HepG2 (cell line): ENCODE measurements around the gene TMEM253. TPM values are rescaled to one million over a fixed set of nuclear protein-coding genes. Genes with fewer than 3 reads are reported as not detected.

Experiments
- ATM ChIP-seq: fragments of 450-650 bp; IDR thresholded peaks from 2 replicates; pipeline ENCODE4 v1.7.1; 2017; ENCODE audit warnings: mild to moderate bottlenecking, borderline replicate concordance
- DRAP1 ChIP-seq: IDR thresholded peaks from 2 replicates; pipeline ENCODE4 v1.6.1; 2016; ENCODE audit warnings: missing genetic modification reagents, missing compliant biosample characterization
- FIP1L1 ChIP-seq: fragments of 200-400 bp; formaldehyde crosslinking; IDR thresholded peaks from 2 replicates; pipeline ENCODE4 v1.6.1; 2018; ENCODE audit warnings: low read depth, mild to moderate bottlenecking, low read length, moderate library complexity, borderline replicate concordance; ENCODE audit not compliant: insufficient read depth
- FOSL1 ChIP-seq: sonication (generic); formaldehyde crosslinking; IDR thresholded peaks from 2 replicates; pipeline ENCODE4 v1.9.0; 2021; ENCODE audit warnings: missing genetic modification reagents, borderline replicate concordance
- HES4 ChIP-seq: sonication (generic); formaldehyde crosslinking; IDR thresholded peaks from 2 replicates; pipeline ENCODE4 v1.9.0; 2021; ENCODE audit warnings: mild to moderate bottlenecking, missing genetic modification reagents, borderline replicate concordance
- MED1 ChIP-seq: sonication (generic); formaldehyde crosslinking; IDR thresholded peaks from 2 replicates; pipeline ENCODE4 v1.4.0; 2020; ENCODE audit warnings: missing genetic modification reagents
- PATZ1 ChIP-seq: sonication (generic); formaldehyde crosslinking; IDR thresholded peaks from 2 replicates; pipeline ENCODE4 v1.4.0; 2020; ENCODE audit warnings: missing genetic modification reagents
- RBM39 ChIP-seq: fragments of 200-400 bp; formaldehyde crosslinking; IDR thresholded peaks from one replicate; pipeline ENCODE4 v1.6.1; 2018; ENCODE audit warnings: antibody characterized with exemption, mild to moderate bottlenecking, low read depth, low read length; ENCODE audit not compliant: poor library complexity, severe bottlenecking
- SIX1 ChIP-seq: sonication (generic); formaldehyde crosslinking; IDR thresholded peaks from 2 replicates; pipeline ENCODE4 v1.4.0; 2020; ENCODE audit warnings: missing genetic modification reagents, borderline replicate concordance
- SMC3 ChIP-seq: IDR thresholded peaks from 2 replicates; pipeline ENCODE4 v1.6.1; 2011; ENCODE audit warnings: low read length, improper control_type of control experiment
- SRSF9 ChIP-seq: fragments of 200-400 bp; formaldehyde crosslinking; IDR thresholded peaks from 2 replicates; pipeline ENCODE4 v1.6.1; 2018; ENCODE audit warnings: borderline replicate concordance, mild to moderate bottlenecking, low read depth, low read length; ENCODE audit not compliant: insufficient read depth, poor library complexity, severe bottlenecking
- TFDP1 ChIP-seq: IDR thresholded peaks from 2 replicates; pipeline ENCODE4 v1.6.1; 2016; ENCODE audit warnings: missing compliant biosample characterization, missing genetic modification reagents, borderline replicate concordance
- U2AF2 ChIP-seq: fragments of 200-400 bp; formaldehyde crosslinking; IDR thresholded peaks from 2 replicates; pipeline ENCODE4 v1.6.1; 2017; ENCODE audit warnings: low read depth, mild to moderate bottlenecking, low read length
- ZBTB42 ChIP-seq: sonication (generic); formaldehyde crosslinking; IDR thresholded peaks from 2 replicates; pipeline ENCODE4 v1.5.0; 2020; ENCODE audit warnings: mild to moderate bottlenecking, missing genetic modification reagents
- ZBTB49 ChIP-seq: sonication (generic); formaldehyde crosslinking; IDR thresholded peaks from 2 replicates; pipeline ENCODE4 v1.4.0; 2020; ENCODE audit warnings: missing genetic modification reagents, borderline replicate concordance
- ZFYVE20 ChIP-seq: sonication (generic); formaldehyde crosslinking; IDR thresholded peaks from 2 replicates; pipeline ENCODE4 v1.8.0; 2023; ENCODE audit warnings: low read depth, mild to moderate bottlenecking, moderate library complexity, missing genetic modification reagents, borderline replicate concordance
- ZNF275 ChIP-seq: sonication (generic); formaldehyde crosslinking; IDR thresholded peaks from 2 replicates; pipeline ENCODE4 v1.8.0; 2022; ENCODE audit warnings: missing genetic modification reagents, mild to moderate bottlenecking, inconsistent platforms, borderline replicate concordance
- ZNF468 ChIP-seq: sonication (generic); formaldehyde crosslinking; IDR thresholded peaks from 2 replicates; pipeline ENCODE4 v1.8.0; 2022; ENCODE audit warnings: mild to moderate bottlenecking, moderate library complexity, missing genetic modification reagents
- ZNF644 ChIP-seq: IDR thresholded peaks from 2 replicates; pipeline ENCODE4 v1.6.1; 2016; ENCODE audit warnings: low read depth
- ZNF790 ChIP-seq: sonication (generic); formaldehyde crosslinking; IDR thresholded peaks from 2 replicates; pipeline ENCODE4 v1.8.0; 2022; ENCODE audit warnings: missing genetic modification reagents, mild to moderate bottlenecking, borderline replicate concordance
- ZSCAN30 ChIP-seq: sonication (generic); formaldehyde crosslinking; IDR thresholded peaks from 2 replicates; pipeline ENCODE4 v1.5.0; 2020; ENCODE audit warnings: mild to moderate bottlenecking, missing genetic modification reagents
- polyA plus RNA-seq, 8 experiments: library from polyadenylated mRNA; depleted of rRNA in 3 of 8; stranded (reverse) in 7 of 8; unstranded in 1 of 8; fragments of >200 nt; fragmentation: Illumina TruSeq in 4 of 8; extraction: Trizol in 4 of 8; gene quantifications; 2 replicates each; pipeline versions ENCODE4 v1.2.1 to v1.2.3, GENCODE V29; 2011 to 2016; ENCODE audit warnings: low read depth in 4 of 8, missing spikeins in 1 of 8, mixed read lengths in 1 of 8; ENCODE audit not compliant: insufficient read depth in 1 of 8
- total RNA-seq, 5 experiments: library from RNA; depleted of rRNA; stranded (reverse); fragments of >200 nt; fragmentation: Illumina TruSeq; extraction: Trizol; gene quantifications; 2 replicates each; pipeline ENCODE4 v1.2.3, GENCODE V29; 2016; ENCODE audit warnings: low read depth in 1 of 5

The TMEM253 gene
- total and polyA plus RNA-seq, 2 of the 13 experiments (the other 11 are each of a cell fraction or from before 2014, with no cell fraction given), result 0.29 to 0.45 TPM

- TF ChIP-seq ZBTB49 (peak; percentile 44; the same call in 1 of the 2 replicates), ZSCAN30 (0 out of 2 replicates have a peak, but pooled peaks have one; percentile 50), ZBTB42 (CRISPR knock-in tag) (peak; percentile 95), ZNF468 (0 out of 2 replicates have a peak, but pooled peaks have one; percentile 70), PATZ1 (CRISPR knock-in tag) (peak; percentile 89), FOSL1 (CRISPR knock-in tag) (peak; percentile 95), U2AF2 (no peak), DRAP1 (peak; percentile 80), SIX1 (CRISPR knock-in tag) (peak; percentile 34), SRSF9 (no peak), ATM (no peak), ZNF275 (peak; percentile 99), RBM39 (peak; percentile 93), ZFYVE20 (CRISPR knock-in tag) (peak; percentile 85; the same call in 1 of the 2 replicates), ZNF644 (CRISPR knock-in tag) (no peak; the same call in 1 of the 2 replicates), ZNF790 (peak; percentile 96), MED1 (CRISPR knock-in tag) (peak; percentile 31; the same call in 1 of the 2 replicates), HES4 (CRISPR knock-in tag) (peak; percentile 98), TFDP1 (peak; percentile 98), FIP1L1 (peak; percentile 97), SMC3 (no peak)
These were observed 3.0 kb downstream of the TMEM253 start (continued) for GRCh38 chr14:21103710-21104447.
